GM20431 (cell line): ENCODE data around the gene MRPS26.
"Not testable (repeated sequence)": the region's sequence is repeated elsewhere in the genome, so short reads cannot be mapped to it uniquely, and the experiment has no call there.

Source experiments
- in situ Hi-C: fragments of 300-500 bp; cut with MseI, MboI; formaldehyde crosslinking; loops from one replicate; pipeline ENCODE4 v1.15.0; 2020; ENCODE audit warnings: low sequenced_read_pairs; ENCODE audit not compliant: unreplicated experiment

The MRPS26 gene

GRCh38 chr20:3072530-3073250, 26.8 kb downstream of the MRPS26 start:
- in situ Hi-C loops, result no loop called here

- in situ Hi-C loops, result not testable (repeated sequence)
Observed at GRCh38 chr20:3073251-3073643, 27.4 kb downstream of the MRPS26 start.

GRCh38 chr20:3074812-3075211, 29.0 kb downstream of the MRPS26 start:
- in situ Hi-C loops, result no loop called here

GRCh38 chr20:3075315-3075714, 29.5 kb downstream of the MRPS26 start:
- in situ Hi-C loops, result not testable (repeated sequence)

GRCh38 chr20:3077618-3078134, 31.8 kb downstream of the MRPS26 start:
- in situ Hi-C loops, result no loop called here

- in situ Hi-C loops, result no loop called here
Observed at GRCh38 chr20:3080939-3081388, 35.1 kb downstream of the MRPS26 start.

- in situ Hi-C loops, result no loop called here
Observed at GRCh38 chr20:3081641-3082040, 35.8 kb downstream of the MRPS26 start.

- in situ Hi-C loops, result no loop called here
Observed at GRCh38 chr20:3082306-3082951, 36.6 kb downstream of the MRPS26 start.

- in situ Hi-C loops, result no loop called here
Observed at GRCh38 chr20:3082955-3083952, 37.4 kb downstream of the MRPS26 start.

- in situ Hi-C loops, result no loop called here
Observed at GRCh38 chr20:3084283-3084985, 38.6 kb downstream of the MRPS26 start, which contains the start of gene AVP. TSS of gene AVP (minus strand) at chr20:3084724. CDS start at chr20:3084674, 50 bp downstream.

- in situ Hi-C loops, result no loop called here
Observed at GRCh38 chr20:3084986-3085360, 39.1 kb downstream of the MRPS26 start.

GRCh38 chr20:3085571-3086072, 39.8 kb downstream of the MRPS26 start:
- in situ Hi-C loops, result no loop called here

- in situ Hi-C loops, result no loop called here
Observed at GRCh38 chr20:3088031-3088430, 42.2 kb downstream of the MRPS26 start.

- in situ Hi-C loops, result no loop called here
Observed at GRCh38 chr20:3090565-3090964, 44.7 kb downstream of the MRPS26 start.

- in situ Hi-C loops, result no loop called here
Observed at GRCh38 chr20:3092611-3093379, 46.9 kb downstream of the MRPS26 start.

GRCh38 chr20:3093861-3094361, 48.1 kb downstream of the MRPS26 start:
- in situ Hi-C loops, result no loop called here

GRCh38 chr20:3094848-3095629, 49.2 kb downstream of the MRPS26 start:
- in situ Hi-C loops, result no loop called here
